Effector memory CD4-positive, alpha-beta T cell (primary cell): ENCODE results near the gene POTEG.
"Not testable (repeated sequence)": the region's sequence is repeated elsewhere in the genome, so short reads cannot be mapped to it uniquely, and the experiment has no call there.

Source experiments
- DNase-seq, 3 donors: peaks; one replicate each; pipeline ENCODE4 v3.0.0-alpha.2; 2020
- H3K27ac ChIP-seq: 2 replicates; pipeline ENCODE4 v1.7.0; 2013; ENCODE audit warnings: mild to moderate bottlenecking, low read length, moderate library complexity; ENCODE audit not compliant: insufficient read depth, poor library complexity, severe bottlenecking
- H3K27me3 ChIP-seq: replicated peaks from 2 replicates; pipeline ENCODE4 v1.7.0; 2013; ENCODE audit warnings: mild to moderate bottlenecking, low read length; ENCODE audit not compliant: insufficient read depth, control insufficient read depth, poor library complexity, severe bottlenecking
- H3K36me3 ChIP-seq: 2 replicates; pipeline ENCODE4 v1.7.0; 2013; ENCODE audit warnings: mild to moderate bottlenecking, low read length, moderate library complexity; ENCODE audit not compliant: control insufficient read depth, insufficient read depth
- H3K4me1 ChIP-seq: 2 replicates; pipeline ENCODE4 v1.7.0; 2013; ENCODE audit warnings: low read length, mild to moderate bottlenecking; ENCODE audit not compliant: control insufficient read depth, insufficient read depth, poor library complexity, severe bottlenecking
- H3K4me3 ChIP-seq: 2 replicates; pipeline ENCODE4 v1.7.0; 2013; ENCODE audit warnings: low read length, low read depth, mild to moderate bottlenecking; ENCODE audit not compliant: insufficient read depth, poor library complexity, severe bottlenecking
- H3K9me3 ChIP-seq: 2 replicates; pipeline ENCODE4 v1.7.0; 2013; ENCODE audit warnings: mild to moderate bottlenecking, low read length, moderate library complexity; ENCODE audit not compliant: control insufficient read depth

Gene POTEG

GRCh38 chr14:19434891-19435290 lies 750 bp upstream of the POTEG start:
- not testable (repeated sequence) for H3K4me1 ChIP-seq, H3K27ac ChIP-seq, DNase-seq, H3K9me3 ChIP-seq, H3K27me3 ChIP-seq, H3K36me3 ChIP-seq, H3K4me3 ChIP-seq

DNA sequence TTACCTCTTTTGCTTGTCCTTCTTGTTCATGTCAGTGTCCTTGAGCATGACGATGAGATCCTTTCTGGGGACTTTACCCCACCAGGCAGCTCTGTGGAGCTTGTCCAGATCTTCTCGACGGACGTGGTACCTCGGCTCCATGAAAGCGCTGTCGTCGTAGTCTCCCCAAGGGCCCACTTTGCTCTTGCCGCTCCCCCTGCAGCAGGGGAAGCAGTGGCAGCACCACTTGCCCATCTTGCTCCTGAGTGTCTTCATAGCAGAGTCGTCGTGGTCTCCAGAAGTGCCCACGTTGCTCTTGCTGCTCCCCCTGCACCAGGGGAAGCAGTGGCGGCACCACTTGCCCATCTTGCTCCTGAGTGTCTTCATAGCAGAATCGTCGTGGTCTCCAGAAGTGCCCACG lies 376 bp downstream of the POTEG start:
- not testable (repeated sequence) for H3K27me3 ChIP-seq, H3K27ac ChIP-seq, DNase-seq, H3K36me3 ChIP-seq, H3K4me1 ChIP-seq, H3K9me3 ChIP-seq, H3K4me3 ChIP-seq

DNA sequence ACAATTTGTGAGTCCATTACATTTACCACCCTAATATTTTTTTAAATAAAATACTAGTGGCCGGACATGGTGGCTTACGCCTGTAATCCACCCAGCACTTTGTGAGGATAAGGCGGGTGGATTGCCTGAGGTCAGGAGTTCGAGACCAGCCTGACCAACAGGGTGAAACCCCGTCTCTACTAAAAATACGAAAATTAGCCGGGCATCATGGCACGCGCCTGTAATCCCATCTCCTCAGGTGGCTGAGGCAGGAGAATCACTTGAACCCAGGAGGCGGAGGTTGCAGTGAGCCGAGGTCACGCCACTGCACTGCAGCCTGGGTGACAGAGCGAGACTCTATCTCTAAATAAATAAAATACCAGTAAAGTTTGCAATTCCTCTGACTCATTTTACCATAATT lies 25.6 kb downstream of the POTEG start:
- H3K36me3 ChIP-seq, H3K4me3 ChIP-seq, H3K27ac ChIP-seq, DNase-seq, H3K27me3 ChIP-seq, H3K9me3 ChIP-seq, H3K4me1 ChIP-seq: not testable (repeated sequence)

GRCh38 chr14:19402097-19402496 lies 32.0 kb downstream of the POTEG start:
- not testable (repeated sequence) for H3K9me3 ChIP-seq, H3K27ac ChIP-seq, DNase-seq

DNA sequence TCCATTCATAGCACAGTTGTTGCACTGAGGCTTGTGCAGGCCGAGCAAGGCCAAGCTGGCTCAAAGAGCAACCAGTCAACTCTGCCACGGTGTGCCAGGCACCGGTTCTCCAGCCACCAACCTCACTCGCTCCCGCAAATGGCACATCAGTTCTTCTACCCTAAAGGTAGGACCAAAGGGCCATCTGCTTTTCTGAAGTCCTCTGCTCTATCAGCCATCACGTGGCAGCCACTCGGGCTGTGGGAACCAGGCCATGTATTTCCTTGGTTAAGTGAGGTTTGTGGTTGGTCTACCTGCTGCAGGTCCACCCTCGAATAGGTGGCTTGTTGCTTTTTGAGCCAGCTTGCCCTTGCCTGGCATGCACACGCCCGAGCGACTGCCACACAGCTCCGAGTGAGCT lies 39.4 kb downstream of the POTEG start:
- H3K9me3 ChIP-seq, H3K4me3 ChIP-seq, H3K27ac ChIP-seq, H3K27me3 ChIP-seq, DNase-seq, H3K4me1 ChIP-seq, H3K36me3 ChIP-seq: not testable (repeated sequence)

More at GRCh38 chr14:19402097-19402496, 32.0 kb downstream of the POTEG start:
- not testable (repeated sequence) for H3K4me3 ChIP-seq, H3K27me3 ChIP-seq, H3K36me3 ChIP-seq, H3K4me1 ChIP-seq

- not testable (repeated sequence) for H3K4me1 ChIP-seq, H3K36me3 ChIP-seq, H3K4me3 ChIP-seq, H3K9me3 ChIP-seq, H3K27me3 ChIP-seq, H3K27ac ChIP-seq, DNase-seq
Measured at GRCh38 chr14:19390230-19390629, 43.9 kb downstream of the POTEG start.

GRCh38 chr14:19388741-19389140 lies 45.4 kb downstream of the POTEG start:
- not testable (repeated sequence) for H3K4me3 ChIP-seq, H3K27me3 ChIP-seq, H3K36me3 ChIP-seq, H3K27ac ChIP-seq, DNase-seq, H3K4me1 ChIP-seq, H3K9me3 ChIP-seq

DNA sequence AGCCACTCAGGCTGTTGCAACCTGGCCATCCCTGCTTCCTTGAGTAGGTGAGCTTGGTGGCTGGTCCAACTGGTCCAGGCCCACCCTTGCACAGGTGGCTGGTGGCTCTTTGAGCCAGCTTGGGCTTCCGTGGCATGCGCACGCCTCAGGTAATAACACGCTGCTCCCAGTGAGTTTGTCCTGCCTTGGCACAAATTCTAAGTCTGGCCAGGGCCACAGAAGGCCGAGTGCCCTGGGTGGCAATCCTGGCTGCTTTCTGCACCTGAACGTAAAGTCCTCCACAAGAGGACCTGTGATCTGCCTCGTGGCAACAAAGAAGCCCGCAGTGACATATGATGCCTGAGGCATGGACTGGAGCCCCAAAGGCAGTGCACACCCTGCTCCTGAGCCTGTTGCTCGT lies 47.1 kb downstream of the POTEG start:
- DNase-seq, H3K27ac ChIP-seq, H3K36me3 ChIP-seq, H3K9me3 ChIP-seq, H3K4me3 ChIP-seq, H3K27me3 ChIP-seq, H3K4me1 ChIP-seq: not testable (repeated sequence)

GRCh38 chr14:19386309-19386708 lies 47.8 kb downstream of the POTEG start:
- DNase-seq, H3K27ac ChIP-seq, H3K27me3 ChIP-seq, H3K36me3 ChIP-seq, H3K9me3 ChIP-seq, H3K4me1 ChIP-seq, H3K4me3 ChIP-seq: not testable (repeated sequence)

DNA sequence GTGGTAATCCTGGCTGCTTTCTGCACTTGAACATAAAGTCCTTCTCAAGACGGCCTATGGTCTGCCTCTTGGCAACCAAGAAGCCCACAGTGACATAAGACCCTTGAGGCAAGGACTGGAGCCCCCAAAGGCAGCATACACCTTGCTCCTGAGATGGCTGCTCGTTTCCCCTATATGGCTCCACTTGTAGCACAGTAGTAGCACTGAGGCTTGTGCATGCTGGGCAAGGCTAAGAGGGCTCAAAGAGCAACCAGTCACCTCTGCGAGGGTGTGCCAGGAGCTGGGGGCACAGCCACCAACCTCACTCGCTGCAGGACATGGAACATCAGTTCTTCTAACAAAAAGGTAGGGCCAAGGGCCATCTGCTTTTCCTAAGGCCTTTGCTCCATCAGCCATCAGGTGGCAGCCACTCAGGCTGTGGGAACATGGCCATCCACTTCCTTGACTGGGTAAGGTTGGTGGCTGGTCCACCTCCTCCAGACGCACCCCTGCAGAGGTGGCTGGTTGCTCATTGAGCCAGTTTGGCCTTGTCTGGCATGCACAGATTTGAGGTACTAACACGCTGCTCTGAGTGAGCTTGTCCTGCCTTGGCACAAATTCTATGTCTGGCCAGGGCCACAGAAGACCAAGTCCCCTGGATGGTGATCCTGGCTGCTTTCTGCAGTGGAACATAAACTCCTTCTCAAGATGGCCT lies 49.9 kb downstream of the POTEG start:
- not testable (repeated sequence) for H3K4me1 ChIP-seq, H3K27ac ChIP-seq, H3K27me3 ChIP-seq, H3K36me3 ChIP-seq, H3K9me3 ChIP-seq, DNase-seq, H3K4me3 ChIP-seq
